GM19372 (cell line): ENCODE data around the gene DACH2.

Source experiments
- ATAC-seq: cut with Tn5 transposase; IDR thresholded peaks from one replicate; pipeline ENCODE4 v1.9.1; 2021; ENCODE audit warnings: mild to moderate bottlenecking, low read depth, moderate library complexity; ENCODE audit not compliant: unreplicated experiment

The DACH2 gene

GRCh38 chrX:86295293-86295692 lies 147.0 kb downstream of the DACH2 start:
- no peak for ATAC-seq

- ATAC-seq = no peak
Measured at GRCh38 chrX:86322913-86323312, 174.7 kb downstream of the DACH2 start.

GRCh38 chrX:86329174-86329573 lies 180.9 kb downstream of the DACH2 start:
- ATAC-seq = no peak

GRCh38 chrX:86348669-86349068 lies 200.4 kb downstream of the DACH2 start:
- no peak for ATAC-seq

- ATAC-seq = no peak
Measured at GRCh38 chrX:86349115-86349514, 200.9 kb downstream of the DACH2 start.

GRCh38 chrX:86369847-86370630 lies 221.8 kb downstream of the DACH2 start:
- no peak for ATAC-seq

GRCh38 chrX:86370927-86371326 lies 222.7 kb downstream of the DACH2 start:
- ATAC-seq = no peak

GRCh38 chrX:86379209-86379608 lies 231.0 kb downstream of the DACH2 start:
- no peak for ATAC-seq

GRCh38 chrX:86383681-86384540 lies 235.7 kb downstream of the DACH2 start:
- ATAC-seq = no peak

- no peak for ATAC-seq
Measured at GRCh38 chrX:86407371-86407770, 259.1 kb downstream of the DACH2 start.

- ATAC-seq = no peak
Measured at GRCh38 chrX:86421771-86422170, 273.5 kb downstream of the DACH2 start.

GRCh38 chrX:86436116-86436515 lies 287.9 kb downstream of the DACH2 start:
- no peak for ATAC-seq

GRCh38 chrX:86455495-86455894 lies 307.2 kb downstream of the DACH2 start:
- ATAC-seq = no peak

GRCh38 chrX:86460760-86461159 lies 312.5 kb downstream of the DACH2 start:
- ATAC-seq = no peak

- ATAC-seq = no peak
Measured at GRCh38 chrX:86504297-86504696, 356.0 kb downstream of the DACH2 start.

- no peak for ATAC-seq
Measured at GRCh38 chrX:86507331-86507730, 359.1 kb downstream of the DACH2 start.

GRCh38 chrX:86579777-86580176 lies 431.5 kb downstream of the DACH2 start:
- ATAC-seq = no peak

- no peak for ATAC-seq
Measured at GRCh38 chrX:86604607-86605006, 456.4 kb downstream of the DACH2 start.

GRCh38 chrX:86696951-86697350 lies 548.7 kb downstream of the DACH2 start:
- no peak for ATAC-seq

- no peak for ATAC-seq
Measured at GRCh38 chrX:86711531-86712180, 563.4 kb downstream of the DACH2 start.

GRCh38 chrX:86714441-86714840 lies 566.2 kb downstream of the DACH2 start:
- ATAC-seq = no peak
